Testis (tissue), 2 donors: ENCODE measurements around the gene NECAB3.

ENCODE experiments used
- CTCF ChIP-seq, 3 experiments: fragments of 450-650 bp in 2 of 3; fragments of 200-600 bp in 1 of 3; sonication (generic) in 1 of 3; IDR thresholded peaks; one replicate each; pipeline ENCODE4 v1.5.1; 2016 to 2019; ENCODE audit warnings: antibody characterized with exemption in 3 of 3, mild to moderate bottlenecking in 2 of 3, moderate library complexity in 1 of 3
- POLR2A ChIP-seq: fragments of 450-650 bp; IDR thresholded peaks from one replicate; pipeline ENCODE4 v1.6.1; 2017; ENCODE audit warnings: antibody characterized with exemption, mild to moderate bottlenecking, moderate library complexity

GRCh38 chr20:33711446-33711738 lies 37.2 kb upstream of the NECAB3 start:
- TF ChIP-seq CTCF (IDR thresholded peaks at IDR 0.05), result no peak
- no peak for TF ChIP-seq POLR2A
